Choroid plexus epithelial cell (primary cell): ENCODE data around the gene MAN1A1.

Experiments used
- DNase-seq: peaks from one replicate; pipeline ENCODE4 v3.0.0-alpha.2; 2010; ENCODE audit warnings: low read depth
- H3K4me3 ChIP-seq: 2 replicates; pipeline ENCODE4 v1.5.1; 2011; ENCODE audit warnings: low read depth, mild to moderate bottlenecking, control low read depth, low read length, moderate library complexity
- TF ChIP-seq, protein P1 (sequence below): conservative IDR thresholded peaks from 2 replicates; pipeline ENCODE4 v1.5.1; 2011; ENCODE audit warnings: low read depth, mild to moderate bottlenecking, control low read depth, inconsistent platforms, low read length, moderate library complexity

Gene MAN1A1

DNA sequence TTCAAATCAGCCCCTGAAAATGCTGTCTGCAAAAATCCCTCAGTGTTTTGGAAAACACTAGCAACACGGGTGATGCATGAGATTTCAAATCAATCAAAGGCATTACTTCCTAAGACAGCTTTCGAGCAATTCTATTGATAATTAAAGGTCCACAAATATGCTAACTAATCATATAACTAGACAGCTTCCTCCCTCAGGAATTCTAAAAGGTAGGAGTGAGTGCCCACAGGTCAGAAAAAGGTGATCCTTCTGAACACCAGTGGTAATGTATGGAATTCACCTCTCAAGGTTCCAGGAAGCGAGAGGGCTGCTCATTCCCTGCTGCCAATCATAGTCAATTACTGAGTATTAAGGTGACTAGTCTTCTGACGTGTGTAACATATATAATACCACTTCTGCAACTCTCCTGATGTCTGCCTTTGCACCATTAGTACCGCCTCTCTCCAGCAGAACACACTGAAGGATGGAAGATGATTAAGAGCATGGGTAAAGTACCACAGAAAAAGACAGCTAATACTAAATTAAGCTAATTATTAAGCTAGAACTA, 16.4 kb downstream of the MAN1A1 start:
- TF ChIP-seq, protein P1, sequence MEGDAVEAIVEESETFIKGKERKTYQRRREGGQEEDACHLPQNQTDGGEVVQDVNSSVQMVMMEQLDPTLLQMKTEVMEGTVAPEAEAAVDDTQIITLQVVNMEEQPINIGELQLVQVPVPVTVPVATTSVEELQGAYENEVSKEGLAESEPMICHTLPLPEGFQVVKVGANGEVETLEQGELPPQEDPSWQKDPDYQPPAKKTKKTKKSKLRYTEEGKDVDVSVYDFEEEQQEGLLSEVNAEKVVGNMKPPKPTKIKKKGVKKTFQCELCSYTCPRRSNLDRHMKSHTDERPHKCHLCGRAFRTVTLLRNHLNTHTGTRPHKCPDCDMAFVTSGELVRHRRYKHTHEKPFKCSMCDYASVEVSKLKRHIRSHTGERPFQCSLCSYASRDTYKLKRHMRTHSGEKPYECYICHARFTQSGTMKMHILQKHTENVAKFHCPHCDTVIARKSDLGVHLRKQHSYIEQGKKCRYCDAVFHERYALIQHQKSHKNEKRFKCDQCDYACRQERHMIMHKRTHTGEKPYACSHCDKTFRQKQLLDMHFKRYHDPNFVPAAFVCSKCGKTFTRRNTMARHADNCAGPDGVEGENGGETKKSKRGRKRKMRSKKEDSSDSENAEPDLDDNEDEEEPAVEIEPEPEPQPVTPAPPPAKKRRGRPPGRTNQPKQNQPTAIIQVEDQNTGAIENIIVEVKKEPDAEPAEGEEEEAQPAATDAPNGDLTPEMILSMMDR = no peak
- no peak overlapping the region for H3K4me3 ChIP-seq
- no peak for DNase-seq

DNA sequence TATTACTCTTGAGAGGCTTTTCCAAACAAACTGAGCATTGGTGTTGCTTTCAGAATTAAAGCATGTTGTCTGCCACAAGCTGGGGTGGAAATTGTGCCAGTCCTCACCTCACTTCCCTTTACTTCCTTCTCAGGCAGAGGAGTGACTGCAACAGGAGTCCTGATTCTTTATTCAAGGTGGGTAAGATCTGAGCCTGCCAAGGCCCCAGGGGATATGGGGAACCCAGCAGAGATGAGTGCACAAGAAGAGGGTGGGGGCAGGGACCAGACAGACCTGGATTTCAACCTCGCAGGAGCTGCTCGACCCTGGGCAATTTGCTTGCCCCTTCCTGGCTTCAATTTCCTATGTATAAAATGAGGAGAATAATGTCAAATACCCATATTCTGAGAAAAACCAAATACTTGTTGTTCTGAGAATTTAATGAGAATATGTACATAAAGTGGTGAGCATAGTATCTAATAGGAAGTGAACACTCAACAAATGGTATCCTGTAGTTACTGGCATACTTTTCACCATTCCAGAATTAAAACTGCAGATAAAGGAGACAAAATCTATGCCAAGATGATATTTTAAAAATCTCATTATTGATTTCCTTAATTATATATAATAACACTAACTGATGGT, 17.8 kb downstream of the MAN1A1 start:
- no peak for DNase-seq
- H3K4me3 ChIP-seq = no peak overlapping the region
- TF ChIP-seq, protein P1 = no peak

DNA sequence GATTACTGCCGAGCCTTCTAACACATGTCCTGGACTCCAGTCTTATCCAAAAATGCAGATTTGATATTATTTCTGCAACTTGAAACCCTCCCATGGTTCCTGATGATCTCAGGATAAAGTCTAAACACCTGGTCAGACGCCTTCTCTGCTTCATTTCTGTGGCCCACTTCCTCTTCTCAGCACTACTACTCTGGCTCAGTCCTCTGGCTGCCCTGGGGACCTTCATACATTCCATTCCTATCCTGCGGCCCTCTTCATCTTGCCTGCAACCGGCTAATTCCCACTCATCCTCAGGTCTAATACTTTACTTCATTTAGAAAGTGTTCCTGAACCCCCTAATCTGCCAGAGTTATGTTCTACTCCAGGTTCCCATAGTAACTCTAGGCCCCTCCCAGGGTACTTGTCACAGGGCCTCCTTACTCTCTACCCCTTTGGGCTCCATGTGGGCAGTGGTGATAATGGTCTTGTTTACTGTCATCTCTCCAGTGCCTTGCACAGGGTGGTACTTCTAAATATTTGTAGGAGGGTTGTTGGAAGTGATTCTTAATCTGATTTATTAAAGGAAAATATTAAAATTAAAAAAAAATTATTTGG, 18.9 kb downstream of the MAN1A1 start:
- no peak for DNase-seq
- TF ChIP-seq, protein P1 = no peak
- H3K4me3 ChIP-seq = no peak overlapping the region

DNA sequence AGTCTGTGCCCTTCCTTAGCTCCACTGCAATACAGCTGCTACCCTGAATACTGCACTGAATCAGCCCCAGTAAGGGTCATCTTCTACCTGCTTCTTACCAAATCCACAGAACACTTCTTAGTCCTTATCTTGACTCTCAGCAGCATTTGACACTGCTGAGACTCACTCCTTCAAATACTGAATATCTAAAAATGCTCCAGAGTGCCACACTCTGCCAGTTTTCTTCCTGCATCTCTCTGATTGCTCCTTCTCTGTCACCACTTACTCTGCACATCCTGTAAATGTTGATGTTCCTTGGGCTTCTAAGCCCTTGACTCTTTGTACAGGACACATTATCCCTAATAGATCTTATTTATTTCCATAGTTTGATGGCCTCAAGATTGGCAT, 19.8 kb downstream of the MAN1A1 start:
- H3K4me3 ChIP-seq = no peak overlapping the region
- TF ChIP-seq, protein P1 = no peak
- DNase-seq = no peak

DNA sequence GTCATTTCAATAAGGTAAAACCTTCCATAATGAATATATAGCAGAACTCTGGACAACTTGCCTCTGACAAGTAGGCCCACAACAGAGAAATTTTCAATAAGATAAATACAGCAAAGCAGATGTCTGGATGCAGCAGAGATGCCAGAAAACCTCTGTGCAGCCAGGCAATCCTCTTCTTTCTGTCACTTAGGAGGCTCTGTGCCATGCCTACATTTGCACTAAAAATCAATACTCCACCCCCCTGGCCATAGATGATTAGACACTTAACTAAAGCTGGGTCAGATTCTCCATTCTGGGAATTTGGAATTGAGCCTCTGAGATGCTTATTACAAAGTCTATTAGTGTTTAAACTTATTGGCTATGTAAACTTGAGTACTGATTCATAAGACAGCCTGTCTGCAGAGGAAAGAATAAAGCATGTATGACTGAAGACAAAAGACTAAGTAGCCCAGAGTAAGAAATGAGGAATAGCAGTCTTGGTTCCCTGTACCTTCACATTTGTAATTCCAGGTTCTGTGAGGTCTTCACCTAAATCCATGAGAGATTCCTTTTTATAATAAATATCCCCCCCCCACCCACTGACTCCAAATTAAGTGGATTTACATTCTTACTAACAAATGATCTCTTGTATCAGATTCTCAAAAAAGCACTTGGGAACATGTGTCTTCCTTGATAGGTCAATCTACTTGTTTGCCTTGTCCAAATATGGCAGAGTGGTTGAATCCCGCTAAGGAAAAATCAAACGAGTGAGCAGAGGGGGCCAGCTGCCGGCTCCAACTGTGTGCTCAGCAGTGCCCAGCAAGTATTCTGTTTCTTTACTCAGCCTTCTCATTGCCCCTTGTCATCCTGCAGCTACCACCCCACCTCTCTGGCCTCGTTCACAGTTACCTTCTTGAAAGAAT, 20.4 kb downstream of the MAN1A1 start:
- TF ChIP-seq, protein P1 = no peak
- DNase-seq = no peak
- no peak overlapping the region for H3K4me3 ChIP-seq

DNA sequence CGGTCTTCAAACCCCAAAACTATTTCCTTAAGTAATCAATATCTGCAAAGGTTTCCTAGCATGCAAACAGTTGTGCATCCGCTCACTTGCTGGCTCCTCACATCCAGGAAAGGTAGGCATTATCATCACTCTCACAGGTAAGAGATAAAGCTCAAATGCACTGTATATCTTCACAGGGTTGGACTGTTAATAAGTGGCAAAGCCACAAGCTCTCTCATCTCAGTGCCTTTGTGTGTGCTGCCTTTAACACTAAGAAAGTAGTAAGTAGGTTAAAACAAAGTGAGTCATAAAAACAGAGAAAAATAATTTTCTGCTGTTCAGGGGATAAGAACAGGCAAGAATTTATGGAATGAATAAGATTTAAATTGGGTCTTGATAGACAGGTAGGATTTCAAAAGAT, 21.3 kb downstream of the MAN1A1 start:
- TF ChIP-seq, protein P1 = no peak
- H3K4me3 ChIP-seq = no peak overlapping the region
- no peak for DNase-seq
